Sigmoid colon (tissue), 7 donors: ENCODE results near the gene LILRA2. TPM values are rescaled to one million over a fixed set of nuclear protein-coding genes. Genes with fewer than 3 reads are reported as not detected.
"Not testable (repeated sequence)": the region's sequence is repeated elsewhere in the genome, so short reads cannot be mapped to it uniquely, and the experiment has no call there.

ENCODE experiments used
- DNase-seq: peaks from one replicate; pipeline ENCODE4 v3.0.0-alpha.2; 2019
- H3K27ac ChIP-seq, 4 donors: fragments of 200-600 bp; sonication (generic); one replicate each; pipeline ENCODE4 v1.5.1; 2016 to 2019; ENCODE audit warnings: mild to moderate bottlenecking in 1 of 4
- H3K27me3 ChIP-seq, 3 donors: fragments of 200-600 bp; sonication (generic); one replicate each; pipeline ENCODE4 v1.5.1; 2019; ENCODE audit warnings: mild to moderate bottlenecking in 1 of 3
- H3K36me3 ChIP-seq, 4 donors: fragments of 200-600 bp; sonication (generic); one replicate each; pipeline ENCODE4 v1.5.1; 2016 to 2019
- H3K4me1 ChIP-seq, 4 donors: fragments of 200-600 bp; sonication (generic); one replicate each; pipeline ENCODE4 v1.5.1; 2017 to 2019
- H3K4me3 ChIP-seq, 4 donors: fragments of 200-600 bp; sonication (generic); one replicate each; pipeline ENCODE4 v1.5.1; 2017 to 2019; ENCODE audit warnings: mild to moderate bottlenecking in 2 of 4, moderate library complexity in 1 of 4
- H3K9me3 ChIP-seq, 4 donors: fragments of 200-600 bp in 3 of 4; sonication (generic) in 3 of 4; one replicate each; pipeline versions ENCODE4 v1.5.1 to v1.6.1; 2013 to 2019
- EP300 ChIP-seq, 4 donors: sonication (generic); formaldehyde crosslinking; IDR thresholded peaks; one replicate each; pipeline ENCODE4 v1.6.1; 2017; ENCODE audit warnings: antibody characterized with exemption in 4 of 4
- POLR2A ChIP-seq, 2 donors: fragments of 450-650 bp; IDR thresholded peaks; one replicate each; pipeline ENCODE4 v1.6.1; 2016; ENCODE audit warnings: antibody characterized with exemption in 2 of 2, mild to moderate bottlenecking in 2 of 2, moderate library complexity in 2 of 2
- POLR2AphosphoS5 ChIP-seq, 4 donors: sonication (generic); formaldehyde crosslinking; IDR thresholded peaks; one replicate each; pipeline ENCODE4 v1.6.1; 2017; ENCODE audit warnings: antibody characterized with exemption in 4 of 4
- WGBS, 2 donors: extraction: QIAGEN DNeasy Blood & Tissue Kit; methylation state at CpG; one replicate each; pipeline ENCODE4 v1.1.7; 2013; 5-methylcytosine and 5-hydroxymethylcytosine counted together
- intact Hi-C: fragments of 100-400 bp; cut with DNase I; formaldehyde crosslinking; loops from one replicate; pipeline ENCODE4 v1.15.1; 2023
- polyA plus RNA-seq, 3 donors: library from polyadenylated mRNA; stranded (reverse); fragments of 200-250 nt; gene quantifications; one replicate each; pipeline ENCODE4 v1.2.3, GENCODE V29; 2013
- total RNA-seq, 4 donors: library from RNA; depleted of rRNA; stranded (reverse); fragments of >200 nt; gene quantifications; one replicate each; pipeline ENCODE4 v1.1.0, GENCODE V29; 2016
- TF ChIP-seq, protein P1 (sequence below), 4 experiments: fragments of 450-650 bp in 3 of 4; fragments of 200-600 bp in 1 of 4; IDR thresholded peaks; one replicate each; pipeline ENCODE4 v1.5.1; 2016 to 2019; ENCODE audit warnings: antibody characterized with exemption in 4 of 4, mild to moderate bottlenecking in 3 of 4, moderate library complexity in 2 of 4
- donor health status: healthy with polysubstance abuse.
- donor health status: Bipolar disorder and iron deficiency.
- donor health status: healthy.

Gene LILRA2
- total and polyA plus RNA-seq, 7 donors: 0.66 to 3.4 (median 3.2) TPM; not detected in 1

DNA sequence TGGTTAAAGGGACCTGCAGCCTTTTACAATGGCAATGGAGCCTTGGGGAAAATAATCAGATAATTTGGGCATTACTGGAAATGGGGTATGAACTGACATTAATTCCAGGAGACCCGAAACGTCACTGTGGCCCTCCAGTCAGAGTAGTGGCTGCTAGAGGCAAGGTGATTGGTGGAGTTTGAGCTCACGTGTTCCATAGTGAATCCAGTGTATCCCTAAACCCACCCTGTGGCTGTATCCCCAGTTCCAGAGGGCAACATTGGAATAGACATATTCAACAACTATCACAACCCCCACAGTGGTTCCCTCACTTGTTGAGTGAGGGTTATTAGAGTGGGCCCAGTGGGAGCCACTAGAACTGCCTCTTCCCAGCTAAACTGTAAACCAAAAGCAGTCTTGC is 3.3 kb upstream of the LILRA2 start:
- H3K4me3 ChIP-seq: no peak overlapping the region
- H3K27me3 ChIP-seq: peaks cover 0 to 3% (median 0%) of the 10 kb centered on the region in 3 donors
- no peaks in the 10 kb centered on the region for H3K9me3 ChIP-seq
- no peak overlapping the region for H3K27ac ChIP-seq
- WGBS, 2 donors: 59 to 75% methylated on average over 3 of the region's 3 CpGs
- intact Hi-C loops: no loop called here
- no peak for DNase-seq
- H3K36me3 ChIP-seq: no peaks in the 10 kb centered on the region
- no peaks in the 10 kb centered on the region for H3K4me1 ChIP-seq
- TF ChIP-seq, protein P1, sequence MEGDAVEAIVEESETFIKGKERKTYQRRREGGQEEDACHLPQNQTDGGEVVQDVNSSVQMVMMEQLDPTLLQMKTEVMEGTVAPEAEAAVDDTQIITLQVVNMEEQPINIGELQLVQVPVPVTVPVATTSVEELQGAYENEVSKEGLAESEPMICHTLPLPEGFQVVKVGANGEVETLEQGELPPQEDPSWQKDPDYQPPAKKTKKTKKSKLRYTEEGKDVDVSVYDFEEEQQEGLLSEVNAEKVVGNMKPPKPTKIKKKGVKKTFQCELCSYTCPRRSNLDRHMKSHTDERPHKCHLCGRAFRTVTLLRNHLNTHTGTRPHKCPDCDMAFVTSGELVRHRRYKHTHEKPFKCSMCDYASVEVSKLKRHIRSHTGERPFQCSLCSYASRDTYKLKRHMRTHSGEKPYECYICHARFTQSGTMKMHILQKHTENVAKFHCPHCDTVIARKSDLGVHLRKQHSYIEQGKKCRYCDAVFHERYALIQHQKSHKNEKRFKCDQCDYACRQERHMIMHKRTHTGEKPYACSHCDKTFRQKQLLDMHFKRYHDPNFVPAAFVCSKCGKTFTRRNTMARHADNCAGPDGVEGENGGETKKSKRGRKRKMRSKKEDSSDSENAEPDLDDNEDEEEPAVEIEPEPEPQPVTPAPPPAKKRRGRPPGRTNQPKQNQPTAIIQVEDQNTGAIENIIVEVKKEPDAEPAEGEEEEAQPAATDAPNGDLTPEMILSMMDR (IDR thresholded peaks at IDR 0.05): no peak
- TF ChIP-seq POLR2A (IDR thresholded peaks at IDR 0.05): no peak
- TF ChIP-seq POLR2AphosphoS5 (IDR thresholded peaks at IDR 0.05): no peak
- no peak for TF ChIP-seq EP300 (IDR thresholded peaks at IDR 0.05)

DNA sequence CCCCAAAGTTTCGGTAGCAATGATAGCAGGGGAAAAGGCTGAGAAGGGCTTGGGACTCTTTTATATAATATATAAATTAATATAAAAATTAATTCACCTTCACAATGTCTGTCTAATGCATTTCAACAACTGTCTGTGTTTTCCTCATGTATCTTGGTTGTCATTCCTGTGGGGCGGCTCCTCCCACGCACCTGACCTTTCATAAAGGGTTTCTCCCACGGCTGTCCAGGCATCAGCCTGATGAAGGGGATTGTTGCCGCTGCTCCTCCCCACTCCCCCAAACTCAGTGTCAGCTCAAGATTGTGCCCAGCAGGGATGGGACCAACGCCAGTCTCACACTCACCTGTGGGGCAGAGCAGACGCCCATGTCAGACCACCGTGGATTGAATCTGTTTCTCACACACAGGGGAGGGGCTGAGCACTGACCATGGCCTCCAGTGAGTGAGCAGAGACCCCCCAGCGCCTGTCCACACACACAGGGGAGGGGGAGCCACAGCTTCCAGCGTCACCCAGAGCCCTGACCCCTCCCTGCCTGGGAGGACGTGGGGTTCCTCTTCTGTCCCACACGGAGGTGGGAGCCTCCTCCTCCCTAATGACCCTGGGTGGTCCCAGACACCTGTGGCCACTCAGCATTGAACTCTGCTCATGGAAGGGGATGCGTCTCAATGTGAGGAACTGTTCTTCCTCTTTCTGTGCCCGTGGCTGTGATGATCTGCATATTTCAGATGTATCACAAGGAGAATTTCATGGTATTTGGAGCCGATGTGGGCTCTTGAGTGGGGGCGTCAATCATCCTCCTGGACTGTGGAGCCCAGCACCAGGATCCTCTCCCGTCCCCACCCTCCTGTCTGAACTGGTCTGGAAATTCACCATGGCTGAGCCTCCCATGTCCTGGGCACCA is 1.6 kb upstream of the LILRA2 start:
- H3K4me1 ChIP-seq, H3K36me3 ChIP-seq, H3K9me3 ChIP-seq, DNase-seq, H3K4me3 ChIP-seq, H3K27ac ChIP-seq, H3K27me3 ChIP-seq, intact Hi-C loops: not testable (repeated sequence)
- WGBS, 2 donors: 54 to 62% methylated on average over 17 of the region's 17 CpGs

DNA sequence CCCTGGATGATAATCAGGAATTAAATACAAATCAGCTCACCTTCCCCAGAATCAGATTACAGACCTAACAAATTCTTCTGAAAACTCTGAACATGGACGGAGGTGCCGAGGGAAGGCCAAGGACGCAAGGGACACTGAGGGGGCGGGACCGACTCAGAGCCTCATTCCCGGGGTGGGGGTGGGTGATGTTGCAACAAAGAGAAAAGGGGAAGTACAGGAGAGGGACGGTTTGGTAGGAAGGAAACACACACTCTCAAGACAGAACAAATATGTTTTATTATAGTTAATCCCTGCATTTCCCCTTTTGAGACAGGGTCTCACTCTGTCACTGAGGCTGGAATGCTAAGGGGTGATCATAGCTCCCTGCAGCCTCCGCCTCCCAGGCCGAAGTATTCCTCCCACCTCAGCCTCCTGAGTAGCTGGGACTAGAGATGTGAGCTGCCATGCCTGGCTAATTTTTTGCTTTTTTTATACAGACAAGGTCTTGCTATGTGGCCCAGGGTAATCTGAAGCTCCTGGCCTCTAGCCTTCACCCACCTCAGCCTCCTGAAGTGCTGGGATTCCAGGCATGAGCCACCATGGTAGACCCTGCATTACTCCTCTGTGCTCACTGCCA is 786 bp upstream of the LILRA2 start:
- H3K4me3 ChIP-seq: peak overlapping the region in 1 of 4 donors; percentile 12
- no peak for DNase-seq

DNA sequence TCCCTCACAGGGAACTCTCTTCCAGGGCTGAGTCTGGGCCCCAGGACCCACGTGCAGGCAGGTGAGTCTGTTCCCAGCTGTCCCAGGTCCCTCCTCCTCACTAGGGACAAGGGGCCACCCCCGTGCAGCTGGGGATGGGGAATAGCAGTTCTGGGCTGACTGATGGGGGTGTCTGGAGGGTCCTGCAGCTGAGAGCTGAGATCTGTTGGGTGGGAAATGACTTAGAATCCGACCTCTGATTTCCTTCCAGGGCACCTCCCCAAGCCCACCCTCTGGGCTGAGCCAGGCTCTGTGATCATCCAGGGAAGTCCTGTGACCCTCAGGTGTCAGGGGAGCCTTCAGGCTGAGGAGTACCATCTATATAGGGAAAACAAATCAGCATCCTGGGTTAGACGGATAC is 461 bp downstream of the LILRA2 start:
- TF ChIP-seq, protein P1 (IDR thresholded peaks at IDR 0.05): no peak
- TF ChIP-seq POLR2AphosphoS5 (IDR thresholded peaks at IDR 0.05) (no peak), EP300 (IDR thresholded peaks at IDR 0.05) (no peak), POLR2A (IDR thresholded peaks at IDR 0.05) (no peak)
- H3K4me3 ChIP-seq: peak overlapping the region in 1 of 4 donors; percentile 12
- DNase-seq: no peak
- H3K36me3 ChIP-seq: no peaks in the 10 kb centered on the region
- H3K9me3 ChIP-seq: no peaks in the 10 kb centered on the region
- H3K27me3 ChIP-seq: peaks cover 0 to 3% (median 0%) of the 10 kb centered on the region in 3 donors
- H3K4me1 ChIP-seq: no peaks in the 10 kb centered on the region
- no peak overlapping the region for H3K27ac ChIP-seq
- intact Hi-C loops: no loop called here
- 31 to 34% methylated on average over 4 of the region's 4 CpGs for WGBS, 2 donors

More for the DNA sequence above, 786 bp upstream of the LILRA2 start:
- Histone ChIP-seq H3K9me3 (no peaks in the 10 kb centered on the region), H3K4me1 (no peaks in the 10 kb centered on the region), H3K27ac (peak overlapping the region in 1 of 4 donors; percentile 28), H3K36me3 (no peaks in the 10 kb centered on the region), H3K27me3 (peaks cover 0 to 3% (median 0%) of the 10 kb centered on the region in 3 donors)
- WGBS, 2 donors: 38 to 47% methylated on average over 9 of the region's 9 CpGs
- intact Hi-C loops: no loop called here
- TF ChIP-seq EP300 (IDR thresholded peaks at IDR 0.05): no peak
- no peak for TF ChIP-seq POLR2AphosphoS5 (IDR thresholded peaks at IDR 0.05)
- TF ChIP-seq POLR2A (IDR thresholded peaks at IDR 0.05): no peak
- TF ChIP-seq, protein P1 (IDR thresholded peaks at IDR 0.05): no peak

DNA sequence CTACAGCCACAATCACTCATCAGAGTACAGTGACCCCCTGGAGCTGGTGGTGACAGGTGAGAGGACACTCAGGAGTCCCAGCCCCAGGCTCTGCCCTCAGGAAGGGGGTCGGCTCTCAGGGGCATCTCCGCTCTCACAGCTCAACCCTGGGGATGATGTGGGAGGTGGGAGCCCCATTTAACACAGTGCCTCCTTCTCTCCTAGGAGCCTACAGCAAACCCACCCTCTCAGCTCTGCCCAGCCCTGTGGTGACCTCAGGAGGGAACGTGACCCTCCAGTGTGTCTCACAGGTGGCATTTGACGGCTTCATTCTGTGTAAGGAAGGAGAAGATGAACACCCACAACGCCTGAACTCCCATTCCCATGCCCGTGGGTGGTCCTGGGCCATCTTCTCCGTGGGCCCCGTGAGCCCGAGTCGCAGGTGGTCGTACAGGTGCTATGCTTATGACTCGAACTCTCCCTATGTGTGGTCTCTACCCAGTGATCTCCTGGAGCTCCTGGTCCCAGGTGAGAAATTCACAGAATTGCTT is 1.0 kb downstream of the LILRA2 start:
- DNase-seq: no peak
- H3K27ac ChIP-seq: no peak overlapping the region
- no peaks in the 10 kb centered on the region for H3K9me3 ChIP-seq
- no peaks in the 10 kb centered on the region for H3K36me3 ChIP-seq
- 65 to 78% methylated on average over 12 of the region's 12 CpGs for WGBS, 2 donors
- intact Hi-C loops: no loop called here
- no peaks in the 10 kb centered on the region for H3K4me1 ChIP-seq
- H3K27me3 ChIP-seq: peaks cover 0 to 3% (median 0%) of the 10 kb centered on the region in 3 donors
- no peak overlapping the region for H3K4me3 ChIP-seq
- TF ChIP-seq POLR2A (IDR thresholded peaks at IDR 0.05) (no peak), EP300 (IDR thresholded peaks at IDR 0.05) (no peak), POLR2AphosphoS5 (IDR thresholded peaks at IDR 0.05) (no peak)
- TF ChIP-seq, protein P1 (IDR thresholded peaks at IDR 0.05): no peak

DNA sequence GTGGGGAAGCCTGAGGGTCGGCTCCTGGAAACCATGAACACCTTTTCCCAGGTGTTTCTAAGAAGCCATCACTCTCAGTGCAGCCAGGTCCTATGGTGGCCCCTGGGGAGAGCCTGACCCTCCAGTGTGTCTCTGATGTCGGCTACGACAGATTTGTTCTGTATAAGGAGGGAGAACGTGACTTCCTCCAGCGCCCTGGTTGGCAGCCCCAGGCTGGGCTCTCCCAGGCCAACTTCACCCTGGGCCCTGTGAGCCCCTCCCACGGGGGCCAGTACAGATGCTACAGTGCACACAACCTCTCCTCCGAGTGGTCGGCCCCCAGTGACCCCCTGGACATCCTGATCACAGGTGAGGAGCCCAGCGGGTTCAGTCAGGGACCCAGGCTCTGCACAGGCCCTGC is 1.6 kb downstream of the LILRA2 start:
- H3K9me3 ChIP-seq, H3K4me1 ChIP-seq, H3K27ac ChIP-seq, H3K36me3 ChIP-seq, H3K4me3 ChIP-seq, intact Hi-C loops, H3K27me3 ChIP-seq, DNase-seq: not testable (repeated sequence)
- WGBS, 2 donors: 75 to 78% methylated on average over 9 of the region's 9 CpGs
